WTC11 (cell line): ENCODE data around the gene KCNJ1. TPM values are rescaled to one million over a fixed set of nuclear protein-coding genes. Genes with fewer than 3 reads are reported as not detected.

Source experiments
- ATAC-seq: fragments of 200-7000 bp; cut with Tn5 transposase; 2 replicates; pipeline ENCODE4 v1.10.0; 2021; ENCODE audit warnings: mild to moderate bottlenecking, moderate library complexity
- CTCF ChIA-PET: fragments of 300-600 bp; sonication (Branson Sonifier 250); formaldehyde crosslinking; loops from one replicate; lab custom pipeline; 2021; ENCODE audit warnings: antibody characterized with exemption; lab: Charles Lee
- POLR2A ChIA-PET: fragments of 350-600 bp; sonication (Branson Sonifier 250); formaldehyde crosslinking; loops from one replicate; lab custom pipeline; 2021; ENCODE audit warnings: antibody characterized with exemption; lab: Charles Lee
- DNase-seq: peaks from one replicate; pipeline ENCODE4 v3.0.0; 2021; ENCODE audit warnings: low spot score
- H3K27ac Mint-ChIP-seq: 2 replicates; pipeline ENCODE4 v1.8.0; 2021; ENCODE audit warnings: mixed read lengths
- H3K27me3 Mint-ChIP-seq: 2 replicates; pipeline ENCODE4 v1.8.0; 2021; ENCODE audit warnings: low read depth, mild to moderate bottlenecking, moderate library complexity, mixed read lengths
- H3K36me3 Mint-ChIP-seq: 2 replicates; pipeline ENCODE4 v1.8.0; 2021; ENCODE audit warnings: mixed read lengths
- H3K4me1 Mint-ChIP-seq: 2 replicates; pipeline ENCODE4 v1.8.0; 2022; ENCODE audit warnings: mixed read lengths
- H3K4me3 Mint-ChIP-seq: 2 replicates; pipeline ENCODE4 v1.8.0; 2021; ENCODE audit warnings: mild to moderate bottlenecking, moderate library complexity, mixed read lengths
- H3K9me3 Mint-ChIP-seq: 2 replicates; pipeline ENCODE4 v1.8.0; 2021; ENCODE audit warnings: mixed read lengths
- AFF4 ChIP-seq: sonication (generic); formaldehyde crosslinking; IDR thresholded peaks from 2 replicates; pipeline ENCODE4 v1.8.1; 2023; ENCODE audit warnings: mild to moderate bottlenecking, missing genetic modification reagents, borderline replicate concordance
- ARID4B ChIP-seq: sonication (generic); formaldehyde crosslinking; IDR thresholded peaks from 2 replicates; pipeline ENCODE4 v1.8.0; 2023; ENCODE audit warnings: missing genetic modification reagents, mild to moderate bottlenecking, borderline replicate concordance
- ATF6 ChIP-seq: sonication (generic); formaldehyde crosslinking; IDR thresholded peaks from 2 replicates; pipeline ENCODE4 v1.8.1; 2023; ENCODE audit warnings: mild to moderate bottlenecking, missing genetic modification reagents
- CBFB ChIP-seq: sonication (generic); formaldehyde crosslinking; IDR thresholded peaks from 2 replicates; pipeline ENCODE4 v1.8.1; 2022; ENCODE audit warnings: mild to moderate bottlenecking, low read depth, missing genetic modification reagents
- CREM ChIP-seq: sonication (generic); formaldehyde crosslinking; IDR thresholded peaks from 2 replicates; pipeline ENCODE4 v1.8.1; 2022; ENCODE audit warnings: mild to moderate bottlenecking, missing genetic modification reagents, moderate library complexity
- E2F1 ChIP-seq: sonication (generic); formaldehyde crosslinking; IDR thresholded peaks from 2 replicates; pipeline ENCODE4 v1.8.0; 2022; ENCODE audit warnings: mild to moderate bottlenecking, missing genetic modification reagents
- E2F4 ChIP-seq: sonication (generic); formaldehyde crosslinking; IDR thresholded peaks from 2 replicates; pipeline ENCODE4 v1.8.1; 2022; ENCODE audit warnings: low read depth, mild to moderate bottlenecking, moderate library complexity, missing genetic modification reagents, borderline replicate concordance
- E2F5 ChIP-seq: sonication (generic); formaldehyde crosslinking; IDR thresholded peaks from 2 replicates; pipeline ENCODE4 v1.8.1; 2022; ENCODE audit warnings: mild to moderate bottlenecking, moderate library complexity, missing genetic modification reagents
- FOXP4 ChIP-seq: sonication (generic); formaldehyde crosslinking; IDR thresholded peaks from 2 replicates; pipeline ENCODE4 v1.8.0; 2022; ENCODE audit warnings: mild to moderate bottlenecking, missing genetic modification reagents
- GRHL2 ChIP-seq: fragments of 250-450 bp; sonication (Bioruptor Pico); IDR thresholded peaks from 2 replicates; pipeline ENCODE4 v1.8.0; 2022; ENCODE audit warnings: mild to moderate bottlenecking, moderate library complexity; ENCODE audit not compliant: insufficient replicate concordance, severe bottlenecking
- GTF2I ChIP-seq: fragments of 250-450 bp; sonication (Bioruptor Pico); conservative IDR thresholded peaks from 2 replicates; pipeline ENCODE4 v1.4.0; 2021; ENCODE audit warnings: mild to moderate bottlenecking
- MLX ChIP-seq: sonication (generic); formaldehyde crosslinking; IDR thresholded peaks from 2 replicates; pipeline ENCODE4 v1.8.1; 2023; ENCODE audit warnings: mild to moderate bottlenecking, missing genetic modification reagents, moderate library complexity
- NR1H2 ChIP-seq: sonication (generic); formaldehyde crosslinking; IDR thresholded peaks from 2 replicates; pipeline ENCODE4 v1.9.0; 2021; ENCODE audit warnings: mild to moderate bottlenecking, moderate library complexity, missing genetic modification reagents
- PRRX2 ChIP-seq: fragments of 250-450 bp; sonication (Bioruptor Pico); IDR thresholded peaks from 2 replicates; pipeline ENCODE4 v1.8.0; 2021; ENCODE audit warnings: mild to moderate bottlenecking
- SMAD4 ChIP-seq: sonication (generic); formaldehyde crosslinking; IDR thresholded peaks from 2 replicates; pipeline ENCODE4 v1.8.0; 2022; ENCODE audit warnings: mild to moderate bottlenecking, missing genetic modification reagents
- SOX15 ChIP-seq: fragments of 250-450 bp; sonication (Bioruptor Pico); IDR thresholded peaks from 2 replicates; pipeline ENCODE4 v1.9.0; 2021; ENCODE audit warnings: mild to moderate bottlenecking
- TP53 ChIP-seq: sonication (generic); formaldehyde crosslinking; IDR thresholded peaks from 2 replicates; pipeline ENCODE4 v1.8.1; 2023; ENCODE audit warnings: mild to moderate bottlenecking, missing genetic modification reagents
- ZNF138 ChIP-seq: sonication (generic); formaldehyde crosslinking; conservative IDR thresholded peaks from 2 replicates; pipeline ENCODE4 v1.8.1; 2022; ENCODE audit warnings: mild to moderate bottlenecking, moderate library complexity, missing genetic modification reagents
- total RNA-seq: library from RNA; stranded (reverse); gene quantifications from 3 replicates; pipeline ENCODE4 v1.2.3, GENCODE V29; 2021

The KCNJ1 gene
- total RNA-seq, 1 experiment from 2014 or later: 0.24 TPM

- TF ChIP-seq SOX15 (no peak), GTF2I (no peak), NR1H2 (CRISPR knock-in tag) (no peak), AFF4 (no peak), E2F1 (CRISPR knock-in tag) (no peak), ZNF138 (CRISPR knock-in tag) (no peak), GRHL2 (no peak)
Measured at GRCh38 chr11:128897826-128898225, 30.7 kb upstream of the KCNJ1 start (continued).

- DNase-seq (no peak), ATAC-seq (no peak)
- H3K4me1 Mint-ChIP-seq: peaks cover 13% of the 10 kb centered on the region
- H3K27me3 Mint-ChIP-seq: peaks cover 93% of the 10 kb centered on the region
- no peak for TF ChIP-seq FOXP4 (CRISPR knock-in tag)
- no peak for TF ChIP-seq SMAD4 (CRISPR knock-in tag)
- TF ChIP-seq E2F4 (CRISPR knock-in tag): no peak
- H3K27ac Mint-ChIP-seq: no peak overlapping the region
- H3K9me3 Mint-ChIP-seq: no peaks in the 10 kb centered on the region
- CTCF ChIA-PET: no interaction called here
- POLR2A ChIA-PET: no interaction called here
- no peak overlapping the region for H3K4me3 Mint-ChIP-seq
- H3K36me3 Mint-ChIP-seq: no peaks in the 10 kb centered on the region
Measured at GRCh38 chr11:128896356-128896755, 29.3 kb upstream of the KCNJ1 start.

- ChIA-PET CTCF (no interaction called here), POLR2A (no interaction called here)
- Mint-ChIP-seq H3K4me3 (no peak overlapping the region), H3K27me3 (peaks cover 92% of the 10 kb centered on the region), H3K36me3 (no peaks in the 10 kb centered on the region), H3K9me3 (no peaks in the 10 kb centered on the region), H3K27ac (no peak overlapping the region), H3K4me1 (peaks cover 11% of the 10 kb centered on the region)
- no peak for DNase-seq
- no peak for ATAC-seq
- TF ChIP-seq E2F5 (CRISPR knock-in tag) (no peak), CBFB (CRISPR knock-in tag) (no peak), ARID4B (CRISPR knock-in tag) (no peak), PRRX2 (CRISPR knock-in tag) (no peak), SMAD4 (CRISPR knock-in tag) (no peak), MLX (CRISPR knock-in tag) (no peak), CREM (CRISPR knock-in tag) (no peak), TP53 (no peak), ATF6 (CRISPR knock-in tag) (no peak)
Measured at GRCh38 chr11:128895526-128895925, 28.4 kb upstream of the KCNJ1 start.
